Tibial nerve (tissue), 4 donors: ENCODE data around the gene PLAC8.
"Not testable (repeated sequence)": the region's sequence is repeated elsewhere in the genome, so short reads cannot be mapped to it uniquely, and the experiment has no call there.

Experiments
- CTCF ChIP-seq, 5 experiments: fragments of 200-600 bp in 3 of 5; fragments of 450-650 bp in 2 of 5; sonication (generic) in 3 of 5; IDR thresholded peaks; one replicate each; pipeline ENCODE4 v1.5.1; 2016 to 2019; ENCODE audit warnings: antibody characterized with exemption in 5 of 5, mild to moderate bottlenecking in 3 of 5, moderate library complexity in 2 of 5
- EP300 ChIP-seq, 2 donors: sonication (generic); formaldehyde crosslinking; IDR thresholded peaks; one replicate each; pipeline ENCODE4 v1.6.1; 2017; ENCODE audit warnings: antibody characterized with exemption in 2 of 2, mild to moderate bottlenecking in 1 of 2
- POLR2A ChIP-seq, 2 donors: fragments of 450-650 bp; IDR thresholded peaks; one replicate each; pipeline ENCODE4 v1.6.1; 2017; ENCODE audit warnings: antibody characterized with exemption in 2 of 2, mild to moderate bottlenecking in 2 of 2, moderate library complexity in 2 of 2

- TF ChIP-seq CTCF, POLR2A, EP300 (IDR thresholded peaks at IDR 0.05): not testable (repeated sequence)
These were observed 71.4 kb downstream of the PLAC8 start for GRCh38 chr4:83043157-83043556.
